DOHH2 (cell line): Measurements from ENCODE around the gene FUT7.

Experiments
- CTCF ChIP-seq: fragments of 200-600 bp; sonication (generic); IDR thresholded peaks from one replicate; pipeline ENCODE4 v1.5.1; 2014; ENCODE audit warnings: antibody characterized with exemption, mild to moderate bottlenecking, low read depth, low read length; ENCODE audit not compliant: poor library complexity, severe bottlenecking
- EZH2phosphoT487 ChIP-seq: fragments of 200-600 bp; sonication (generic); IDR thresholded peaks from 2 replicates; pipeline ENCODE4 v1.6.1; 2017; ENCODE audit warnings: borderline replicate concordance, mild to moderate bottlenecking, antibody characterized with exemption, low read length, moderate library complexity, mixed read lengths

GRCh38 chr9:137037483-137037882 lies 5.6 kb upstream of the FUT7 start:
- no peak for TF ChIP-seq CTCF
- no peak for TF ChIP-seq EZH2phosphoT487
